ENCODE measurements around the gene UBE2U. TPM values are rescaled to one million over a fixed set of nuclear protein-coding genes. Genes with fewer than 3 reads are reported as not detected.

Gene UBE2U
- total and polyA plus RNA-seq, 4 donors = not detected

DNA sequence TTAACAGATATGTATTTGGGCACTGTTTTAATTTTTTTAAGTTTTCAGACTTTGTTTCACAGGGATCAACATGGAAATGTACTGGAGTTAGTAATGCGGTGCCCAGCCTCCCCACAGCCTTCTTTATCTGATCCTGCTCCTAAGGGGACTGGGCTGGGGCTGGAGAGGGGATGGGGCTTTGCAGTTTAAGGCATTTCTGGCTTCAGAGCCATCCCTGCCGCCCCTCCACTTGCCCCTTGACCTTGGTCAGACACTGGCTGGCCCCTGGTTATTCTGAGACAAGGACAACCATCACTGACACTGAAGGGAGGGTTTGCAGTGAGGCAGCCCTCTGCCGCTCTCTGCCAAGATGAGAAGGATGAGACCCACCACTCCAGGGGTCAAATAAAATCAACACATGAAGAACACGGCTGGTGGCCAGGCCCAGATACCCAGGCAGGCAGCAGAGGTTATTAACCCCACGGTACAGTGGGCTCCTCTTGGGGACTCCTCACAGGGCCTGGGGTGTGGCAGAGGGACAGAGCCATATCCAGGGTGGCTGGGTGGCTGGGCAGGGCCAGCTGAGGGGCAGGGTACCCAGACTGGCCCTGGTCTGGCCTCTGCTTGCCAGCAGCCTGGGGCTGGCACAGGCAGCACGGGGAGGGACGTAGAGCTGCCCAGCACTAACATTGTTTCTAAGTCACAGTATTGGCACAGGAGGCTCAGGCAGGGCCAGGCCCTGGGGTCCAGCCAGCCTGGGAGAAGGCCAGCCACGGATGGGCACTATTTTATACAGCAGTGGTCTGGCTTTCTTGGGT lies 7.2 kb upstream of the UBE2U start:
- peak in 1 of 2 donors; percentile 48 for DNase-seq
- no peaks in the 10 kb centered on the region for H3K4me1 ChIP-seq (ENCODE audit: control insufficient read depth in 1 of 2, insufficient read depth in 2 of 2, low read length in 2 of 2)
- H3K9me3 ChIP-seq (ENCODE audit: control insufficient read depth, low read length) = no peaks in the 10 kb centered on the region
- H3K4me3 ChIP-seq (ENCODE audit: low read length in 2 of 2) = no peak overlapping the region
- H3K27me3 ChIP-seq (ENCODE audit: control insufficient read depth in 1 of 2, insufficient read depth in 2 of 2, low read length in 1 of 2) = no peaks in the 10 kb centered on the region
- H3K27ac ChIP-seq (ENCODE audit: low read depth in 1 of 2, low read length in 2 of 2) = peak overlapping the region in 1 of 2 donors; percentile 44
- intact Hi-C loops (cut with DNase I) = no loop called here
- peak; percentile 72 for ATAC-seq (ENCODE audit: low FRiP score)
- no peaks in the 10 kb centered on the region for H3K36me3 ChIP-seq (ENCODE audit: control insufficient read depth in 1 of 2, insufficient read depth in 2 of 2, low read length in 1 of 2)
- 27 to 28% methylated on average over 8 of the region's 8 CpGs for WGBS, 2 donors

DNA sequence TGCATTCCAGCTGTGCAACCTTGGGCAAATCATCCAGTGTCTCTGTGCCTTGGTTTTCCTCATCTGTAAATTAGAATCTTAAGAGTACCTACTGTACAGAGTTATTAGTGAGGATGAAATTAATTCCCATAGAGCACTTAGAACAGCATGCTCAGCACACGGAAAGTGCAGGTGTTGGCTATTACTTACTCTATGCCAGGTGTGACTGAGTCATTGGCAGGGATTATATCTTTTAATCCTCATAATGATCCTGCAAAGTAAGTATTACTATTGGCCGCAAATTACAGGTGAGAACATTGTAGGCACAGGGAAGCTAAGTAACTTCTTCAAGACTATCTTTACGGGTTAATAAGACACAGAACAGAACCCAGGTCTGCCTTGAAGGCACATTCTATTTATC lies 6.3 kb upstream of the UBE2U start:
- Histone ChIP-seq H3K4me1 (ENCODE audit: control insufficient read depth in 1 of 2, insufficient read depth in 2 of 2, low read length in 2 of 2) (no peaks in the 10 kb centered on the region), H3K9me3 (ENCODE audit: control insufficient read depth, low read length) (no peaks in the 10 kb centered on the region), H3K36me3 (ENCODE audit: control insufficient read depth in 1 of 2, insufficient read depth in 2 of 2, low read length in 1 of 2) (no peaks in the 10 kb centered on the region), H3K4me3 (ENCODE audit: low read length in 2 of 2) (no peak overlapping the region), H3K27me3 (ENCODE audit: control insufficient read depth in 1 of 2, insufficient read depth in 2 of 2, low read length in 1 of 2) (no peaks in the 10 kb centered on the region), H3K27ac (ENCODE audit: low read depth in 1 of 2, low read length in 2 of 2) (no peak overlapping the region)
- WGBS, 2 donors = 88 to 90% methylated on average over 3 of the region's 3 CpGs
- ATAC-seq (ENCODE audit: low FRiP score) (no peak), DNase-seq (no peak)
- intact Hi-C loops (cut with DNase I) = no loop called here

DNA sequence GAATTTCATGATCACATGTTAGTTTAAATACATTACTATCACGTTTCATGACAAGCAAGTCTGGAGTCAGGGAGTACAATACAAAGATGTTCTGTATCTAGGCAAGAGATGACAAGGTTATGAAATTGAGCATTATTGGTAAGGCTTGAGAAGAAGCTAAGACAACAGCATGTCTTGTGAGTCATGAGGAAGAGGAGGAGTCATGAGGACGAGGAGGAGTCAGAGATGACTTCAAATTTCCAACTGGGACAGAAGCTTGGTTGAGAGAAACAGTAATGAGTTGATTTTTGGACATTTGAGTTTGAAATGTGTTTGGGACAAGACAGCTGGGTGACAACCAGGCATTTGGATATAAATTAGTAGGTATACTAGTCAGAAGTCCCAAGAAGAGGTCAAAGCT lies 4.3 kb upstream of the UBE2U start:
- H3K4me1 ChIP-seq (ENCODE audit: control insufficient read depth in 1 of 2, insufficient read depth in 2 of 2, low read length in 2 of 2) = no peaks in the 10 kb centered on the region
- H3K4me3 ChIP-seq (ENCODE audit: low read length in 2 of 2) = no peak overlapping the region
- no peak for ATAC-seq (ENCODE audit: low FRiP score)
- no peaks in the 10 kb centered on the region for H3K27me3 ChIP-seq (ENCODE audit: control insufficient read depth in 1 of 2, insufficient read depth in 2 of 2, low read length in 1 of 2)
- H3K9me3 ChIP-seq (ENCODE audit: control insufficient read depth, low read length) = no peaks in the 10 kb centered on the region
- intact Hi-C loops (cut with DNase I) = no loop called here
- WGBS, 2 donors = 67 to 79% methylated on average over 2 of the region's 2 CpGs
- no peaks in the 10 kb centered on the region for H3K36me3 ChIP-seq (ENCODE audit: control insufficient read depth in 1 of 2, insufficient read depth in 2 of 2, low read length in 1 of 2)
- DNase-seq = no peak
- H3K27ac ChIP-seq (ENCODE audit: low read depth in 1 of 2, low read length in 2 of 2) = no peak overlapping the region

DNA sequence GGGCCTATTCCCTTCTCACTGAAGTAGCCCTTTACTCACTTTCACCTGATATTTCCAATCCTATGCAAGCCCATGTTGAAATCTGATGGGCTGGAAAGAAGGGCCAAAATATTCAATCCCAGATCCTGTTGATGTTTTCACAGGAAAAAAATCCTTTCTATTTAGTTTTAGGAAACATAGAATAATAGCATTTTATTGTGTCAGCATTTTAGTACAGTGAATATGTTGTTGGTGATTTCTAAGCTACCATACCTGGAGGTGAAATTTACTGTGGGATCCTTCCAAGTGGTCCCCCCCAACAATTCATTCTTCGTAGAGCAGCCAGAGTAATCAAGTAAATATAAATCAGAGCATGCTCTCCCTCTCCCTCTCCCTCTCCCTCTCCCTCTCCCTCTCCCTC lies 3.4 kb upstream of the UBE2U start:
- Histone ChIP-seq H3K27me3 (ENCODE audit: control insufficient read depth in 1 of 2, insufficient read depth in 2 of 2, low read length in 1 of 2) (no peaks in the 10 kb centered on the region), H3K27ac (ENCODE audit: low read depth in 1 of 2, low read length in 2 of 2) (no peak overlapping the region), H3K9me3 (ENCODE audit: control insufficient read depth, low read length) (no peaks in the 10 kb centered on the region), H3K36me3 (ENCODE audit: control insufficient read depth in 1 of 2, insufficient read depth in 2 of 2, low read length in 1 of 2) (no peaks in the 10 kb centered on the region), H3K4me3 (ENCODE audit: low read length in 2 of 2) (no peak overlapping the region), H3K4me1 (ENCODE audit: control insufficient read depth in 1 of 2, insufficient read depth in 2 of 2, low read length in 2 of 2) (no peaks in the 10 kb centered on the region)
- DNase-seq (no peak), ATAC-seq (ENCODE audit: low FRiP score) (no peak)
- intact Hi-C loops (cut with DNase I) = no loop called here
- 12 to 33% methylated on average over 1 of the region's 1 CpG for WGBS, 2 donors

DNA sequence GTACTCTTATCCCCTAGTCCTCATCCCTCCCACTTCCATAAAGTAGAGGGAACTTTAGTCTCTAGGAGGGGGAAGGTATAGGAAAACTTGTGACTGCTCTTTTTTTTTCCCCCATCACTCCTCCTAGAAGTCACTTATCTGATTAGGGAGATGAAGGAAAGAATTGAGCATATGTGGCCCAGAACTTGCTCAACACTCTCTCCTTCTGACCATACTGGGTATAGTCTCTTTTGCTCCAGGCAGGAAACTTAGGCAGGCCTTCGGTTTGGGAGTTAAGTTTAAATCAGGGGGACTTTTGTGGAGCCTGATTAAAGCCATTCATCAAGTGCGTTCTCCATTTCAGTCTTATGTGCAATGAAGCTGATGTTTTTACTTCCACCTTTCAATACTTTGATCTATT lies 5.8 kb downstream of the UBE2U start:
- no peak for ATAC-seq (ENCODE audit: low FRiP score)
- H3K4me3 ChIP-seq (ENCODE audit: low read length in 2 of 2) = no peak overlapping the region
- WGBS, 2 donors = 74 to 80% methylated on average over 2 of the region's 2 CpGs
- H3K9me3 ChIP-seq (ENCODE audit: control insufficient read depth, low read length) = no peaks in the 10 kb centered on the region
- H3K4me1 ChIP-seq (ENCODE audit: control insufficient read depth in 1 of 2, insufficient read depth in 2 of 2, low read length in 2 of 2) = no peaks in the 10 kb centered on the region
- intact Hi-C loops (cut with DNase I) = no loop called here
- H3K27ac ChIP-seq (ENCODE audit: low read depth in 1 of 2, low read length in 2 of 2) = no peak overlapping the region
- H3K27me3 ChIP-seq (ENCODE audit: control insufficient read depth in 1 of 2, insufficient read depth in 2 of 2, low read length in 1 of 2) = no peaks in the 10 kb centered on the region
- H3K36me3 ChIP-seq (ENCODE audit: control insufficient read depth in 1 of 2, insufficient read depth in 2 of 2, low read length in 1 of 2) = no peaks in the 10 kb centered on the region
- no peak for DNase-seq

DNA sequence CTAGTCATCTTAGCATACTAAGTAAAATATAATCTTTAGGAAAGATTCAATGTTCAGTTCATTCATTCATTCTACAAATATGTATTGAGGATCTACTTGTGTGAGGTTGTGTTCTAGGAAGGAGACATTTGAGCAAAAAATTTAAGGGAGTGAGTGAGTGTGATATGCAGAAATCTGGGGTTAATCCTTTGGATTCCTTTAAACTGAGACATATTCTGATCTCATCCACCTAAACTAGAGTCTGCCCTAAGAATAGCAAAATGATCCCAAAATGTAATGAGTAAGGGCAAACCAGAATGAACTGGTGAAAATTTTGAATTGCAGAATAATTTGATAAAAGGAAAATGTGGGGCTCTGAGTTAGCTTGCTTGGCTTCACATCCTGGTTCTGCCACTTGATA lies 8.6 kb downstream of the UBE2U start:
- H3K4me1 ChIP-seq (ENCODE audit: control insufficient read depth in 1 of 2, insufficient read depth in 2 of 2, low read length in 2 of 2) = no peaks in the 10 kb centered on the region
- H3K36me3 ChIP-seq (ENCODE audit: control insufficient read depth in 1 of 2, insufficient read depth in 2 of 2, low read length in 1 of 2) = no peaks in the 10 kb centered on the region
- DNase-seq (no peak), ATAC-seq (ENCODE audit: low FRiP score) (no peak)
- no peak overlapping the region for H3K27ac ChIP-seq (ENCODE audit: low read depth in 1 of 2, low read length in 2 of 2)
- H3K9me3 ChIP-seq (ENCODE audit: control insufficient read depth, low read length) = no peaks in the 10 kb centered on the region
- H3K27me3 ChIP-seq (ENCODE audit: control insufficient read depth in 1 of 2, insufficient read depth in 2 of 2, low read length in 1 of 2) = no peaks in the 10 kb centered on the region
- H3K4me3 ChIP-seq (ENCODE audit: low read length in 2 of 2) = no peak overlapping the region
- intact Hi-C loops (cut with DNase I) = no loop called here

DNA sequence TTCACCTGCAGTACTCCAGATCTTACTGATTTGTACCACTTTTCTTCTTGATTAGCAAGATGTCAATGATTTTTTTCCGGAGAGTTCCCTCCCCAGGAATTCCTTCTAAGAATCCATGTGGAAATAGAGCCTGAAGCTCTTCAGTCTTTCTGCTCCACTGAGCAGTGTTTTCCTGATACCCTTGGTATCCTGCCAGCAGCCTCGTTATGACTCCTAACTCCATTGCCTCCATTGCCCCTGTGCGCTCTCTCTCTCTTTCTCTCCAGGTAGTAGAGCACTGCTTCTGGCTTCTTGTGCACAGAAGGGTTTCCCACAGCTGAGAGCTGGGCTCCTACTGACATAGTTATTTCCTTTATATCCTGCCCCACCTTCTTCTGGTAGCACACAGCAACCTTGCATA lies 12.2 kb downstream of the UBE2U start:
- Histone ChIP-seq H3K4me1 (ENCODE audit: control insufficient read depth in 1 of 2, insufficient read depth in 2 of 2, low read length in 2 of 2) (no peaks in the 10 kb centered on the region), H3K9me3 (ENCODE audit: control insufficient read depth, low read length) (no peaks in the 10 kb centered on the region), H3K27me3 (ENCODE audit: control insufficient read depth in 1 of 2, insufficient read depth in 2 of 2, low read length in 1 of 2) (no peaks in the 10 kb centered on the region), H3K4me3 (ENCODE audit: low read length in 2 of 2) (no peak overlapping the region), H3K36me3 (ENCODE audit: control insufficient read depth in 1 of 2, insufficient read depth in 2 of 2, low read length in 1 of 2) (no peaks in the 10 kb centered on the region), H3K27ac (ENCODE audit: low read depth in 1 of 2, low read length in 2 of 2) (no peak overlapping the region)
- 85 to 89% methylated on average over 3 of the region's 3 CpGs for WGBS, 2 donors
- intact Hi-C loops (cut with DNase I) = no loop called here
- DNase-seq (no peak), ATAC-seq (ENCODE audit: low FRiP score) (no peak)

DNA sequence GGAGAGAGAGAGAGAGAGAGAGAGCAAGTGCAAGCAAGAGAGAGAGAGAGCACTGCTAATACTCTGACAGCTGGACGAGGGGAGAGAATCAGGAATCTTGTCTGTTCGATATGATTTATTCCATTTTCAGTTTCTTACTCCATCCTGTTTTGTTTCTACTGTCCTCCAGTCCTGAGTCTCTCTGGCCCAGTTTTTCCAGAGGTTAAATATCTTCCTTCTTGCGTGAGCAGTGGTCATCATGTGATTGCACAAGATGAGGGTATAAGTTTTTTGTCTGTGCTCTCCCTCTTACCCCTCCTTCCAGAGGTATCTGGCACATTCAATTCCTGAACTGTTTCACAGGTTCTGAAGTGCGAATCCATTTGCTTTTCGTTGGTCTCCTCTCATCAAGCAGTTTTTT lies 16.8 kb downstream of the UBE2U start:
- Histone ChIP-seq H3K4me3 (ENCODE audit: low read length in 2 of 2) (no peak overlapping the region), H3K27me3 (ENCODE audit: control insufficient read depth in 1 of 2, insufficient read depth in 2 of 2, low read length in 1 of 2) (no peaks in the 10 kb centered on the region), H3K27ac (ENCODE audit: low read depth in 1 of 2, low read length in 2 of 2) (no peak overlapping the region), H3K9me3 (ENCODE audit: control insufficient read depth, low read length) (no peaks in the 10 kb centered on the region), H3K4me1 (ENCODE audit: control insufficient read depth in 1 of 2, insufficient read depth in 2 of 2, low read length in 2 of 2) (no peaks in the 10 kb centered on the region), H3K36me3 (ENCODE audit: control insufficient read depth in 1 of 2, insufficient read depth in 2 of 2, low read length in 1 of 2) (no peaks in the 10 kb centered on the region)
- no peak for ATAC-seq (ENCODE audit: low FRiP score)
- no peak for DNase-seq
- intact Hi-C loops (cut with DNase I) = no loop called here
- 95 to 96% methylated on average over 5 of the region's 5 CpGs for WGBS, 2 donors

DNA sequence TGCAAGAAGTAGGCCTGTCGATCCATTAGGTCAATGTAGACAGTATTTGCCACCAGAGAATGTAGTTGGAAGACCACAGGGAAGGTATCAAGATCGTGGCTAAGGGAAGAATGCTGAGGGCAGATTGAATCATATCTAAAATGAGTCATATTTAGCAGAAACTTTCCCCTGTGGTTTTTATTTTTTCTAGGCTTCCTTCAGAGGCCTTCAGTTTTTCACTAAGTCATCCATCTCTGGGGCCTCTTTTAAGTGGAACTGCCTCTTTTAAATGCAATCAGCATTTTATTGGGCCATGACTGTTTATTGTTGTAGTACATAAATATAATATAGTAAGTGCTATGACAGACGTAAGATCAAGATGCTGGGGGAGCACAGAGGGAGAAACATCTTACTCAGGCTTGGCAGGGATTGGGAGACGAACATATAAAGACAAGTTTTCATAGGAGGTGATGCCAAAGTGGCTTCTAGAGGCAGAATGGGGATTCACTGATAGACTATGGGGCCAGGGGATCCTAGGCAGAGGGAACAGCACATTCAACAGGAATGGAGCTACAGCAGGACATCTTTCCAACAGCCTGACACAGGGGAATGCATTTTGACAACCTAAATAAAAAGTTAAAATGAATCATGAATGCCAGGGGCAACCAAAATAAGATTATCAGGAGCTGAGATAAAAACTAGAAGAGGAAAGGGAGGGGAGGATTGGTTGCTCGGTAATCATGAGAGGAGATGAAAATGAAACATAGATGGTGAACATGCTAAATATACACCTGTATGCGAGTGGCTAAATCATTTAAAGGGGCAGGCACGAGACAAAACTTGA lies 20.1 kb downstream of the UBE2U start:
- no peaks in the 10 kb centered on the region for H3K9me3 ChIP-seq (ENCODE audit: control insufficient read depth, low read length)
- WGBS, 2 donors = 43 to 44% methylated on average over 7 of the region's 7 CpGs
- H3K4me3 ChIP-seq (ENCODE audit: low read length in 2 of 2) = no peak overlapping the region
- H3K4me1 ChIP-seq (ENCODE audit: control insufficient read depth in 1 of 2, insufficient read depth in 2 of 2, low read length in 2 of 2) = no peaks in the 10 kb centered on the region
- H3K27ac ChIP-seq (ENCODE audit: low read depth in 1 of 2, low read length in 2 of 2) = no peak overlapping the region
- ATAC-seq (ENCODE audit: low FRiP score) = no peak
- H3K36me3 ChIP-seq (ENCODE audit: control insufficient read depth in 1 of 2, insufficient read depth in 2 of 2, low read length in 1 of 2) = no peaks in the 10 kb centered on the region
- H3K27me3 ChIP-seq (ENCODE audit: control insufficient read depth in 1 of 2, insufficient read depth in 2 of 2, low read length in 1 of 2) = no peaks in the 10 kb centered on the region
- DNase-seq = no peak
- intact Hi-C loops (cut with DNase I) = no loop called here
